WI38 (cell line): ENCODE data around the gene ABCC12.

Source experiments
- H3K4me3 ChIP-seq: 2 replicates; pipeline ENCODE4 v1.5.1; 2011; ENCODE audit warnings: low read depth, mild to moderate bottlenecking, control low read depth, low read length
- TF ChIP-seq, protein P1 (sequence below): IDR thresholded peaks from 2 replicates; pipeline ENCODE4 v1.5.1; 2012; ENCODE audit warnings: low read depth, mild to moderate bottlenecking, control low read depth, low read length

Gene ABCC12

GRCh38 chr16:48140821-48141220 lies 15.0 kb downstream of the ABCC12 start:
- H3K4me3 ChIP-seq, result no peak overlapping the region
- TF ChIP-seq, protein P1, sequence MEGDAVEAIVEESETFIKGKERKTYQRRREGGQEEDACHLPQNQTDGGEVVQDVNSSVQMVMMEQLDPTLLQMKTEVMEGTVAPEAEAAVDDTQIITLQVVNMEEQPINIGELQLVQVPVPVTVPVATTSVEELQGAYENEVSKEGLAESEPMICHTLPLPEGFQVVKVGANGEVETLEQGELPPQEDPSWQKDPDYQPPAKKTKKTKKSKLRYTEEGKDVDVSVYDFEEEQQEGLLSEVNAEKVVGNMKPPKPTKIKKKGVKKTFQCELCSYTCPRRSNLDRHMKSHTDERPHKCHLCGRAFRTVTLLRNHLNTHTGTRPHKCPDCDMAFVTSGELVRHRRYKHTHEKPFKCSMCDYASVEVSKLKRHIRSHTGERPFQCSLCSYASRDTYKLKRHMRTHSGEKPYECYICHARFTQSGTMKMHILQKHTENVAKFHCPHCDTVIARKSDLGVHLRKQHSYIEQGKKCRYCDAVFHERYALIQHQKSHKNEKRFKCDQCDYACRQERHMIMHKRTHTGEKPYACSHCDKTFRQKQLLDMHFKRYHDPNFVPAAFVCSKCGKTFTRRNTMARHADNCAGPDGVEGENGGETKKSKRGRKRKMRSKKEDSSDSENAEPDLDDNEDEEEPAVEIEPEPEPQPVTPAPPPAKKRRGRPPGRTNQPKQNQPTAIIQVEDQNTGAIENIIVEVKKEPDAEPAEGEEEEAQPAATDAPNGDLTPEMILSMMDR, result no peak

DNA sequence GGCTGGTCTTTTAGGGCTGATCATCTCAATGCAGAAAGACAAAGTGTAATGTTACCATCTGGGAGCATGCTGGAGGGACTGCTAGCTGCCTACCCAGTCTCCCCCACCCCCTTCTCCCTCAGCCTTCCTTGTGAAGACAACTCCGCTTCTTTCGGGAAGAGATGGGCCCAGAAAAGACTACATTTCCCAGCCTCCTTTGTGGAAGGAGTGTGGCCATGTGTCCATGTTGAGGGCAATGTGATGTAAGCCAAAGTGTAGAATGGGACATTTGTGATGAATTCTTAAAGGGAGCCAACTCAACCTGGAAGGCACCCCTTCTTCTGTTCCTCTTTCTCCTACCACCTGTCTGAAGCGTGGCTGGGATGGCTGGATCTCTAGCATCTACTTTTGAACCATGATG lies 16.3 kb downstream of the ABCC12 start:
- no peak overlapping the region for H3K4me3 ChIP-seq
- TF ChIP-seq, protein P1, result no peak

DNA sequence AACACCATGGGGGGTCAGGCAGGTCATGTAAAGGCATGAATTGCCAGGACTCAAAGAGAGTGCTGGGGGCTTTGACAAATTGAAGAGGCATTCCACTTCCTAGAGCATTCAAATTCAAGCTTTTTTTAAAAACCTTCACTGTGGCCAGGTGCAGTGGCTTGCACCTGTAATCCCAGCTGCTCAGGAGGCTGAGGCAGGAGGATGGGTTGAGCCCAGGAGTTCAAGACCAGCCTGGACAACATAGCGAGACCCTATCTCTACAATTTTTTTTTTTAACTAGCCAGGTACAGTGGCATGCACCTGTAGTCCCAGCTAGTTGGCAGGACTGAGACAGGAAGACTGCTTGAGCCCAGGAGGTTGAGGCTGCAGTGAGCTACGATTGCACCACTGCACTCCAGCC lies 17.2 kb downstream of the ABCC12 start:
- TF ChIP-seq, protein P1, result no peak
- no peak overlapping the region for H3K4me3 ChIP-seq

DNA sequence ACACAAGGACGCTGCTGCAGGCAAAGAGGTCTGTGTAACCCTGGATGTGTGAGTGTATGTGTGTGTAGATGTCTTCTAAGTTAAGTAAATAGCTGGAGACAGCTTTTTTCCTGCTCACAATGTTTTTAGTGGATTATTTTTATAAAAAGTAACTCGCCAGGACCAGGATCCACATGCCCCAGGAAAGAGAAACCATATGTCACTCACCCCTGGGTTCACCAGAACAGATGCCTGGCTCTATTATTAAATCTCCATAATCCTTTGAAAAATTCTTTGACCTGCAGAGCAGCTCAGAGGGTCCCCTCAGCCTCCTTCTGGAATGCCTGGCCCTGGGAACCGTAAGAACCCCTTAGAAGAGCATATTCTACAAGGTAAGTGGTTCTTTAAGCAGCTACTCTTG lies 18.0 kb downstream of the ABCC12 start:
- TF ChIP-seq, protein P1, result no peak
- H3K4me3 ChIP-seq, result no peak overlapping the region

DNA sequence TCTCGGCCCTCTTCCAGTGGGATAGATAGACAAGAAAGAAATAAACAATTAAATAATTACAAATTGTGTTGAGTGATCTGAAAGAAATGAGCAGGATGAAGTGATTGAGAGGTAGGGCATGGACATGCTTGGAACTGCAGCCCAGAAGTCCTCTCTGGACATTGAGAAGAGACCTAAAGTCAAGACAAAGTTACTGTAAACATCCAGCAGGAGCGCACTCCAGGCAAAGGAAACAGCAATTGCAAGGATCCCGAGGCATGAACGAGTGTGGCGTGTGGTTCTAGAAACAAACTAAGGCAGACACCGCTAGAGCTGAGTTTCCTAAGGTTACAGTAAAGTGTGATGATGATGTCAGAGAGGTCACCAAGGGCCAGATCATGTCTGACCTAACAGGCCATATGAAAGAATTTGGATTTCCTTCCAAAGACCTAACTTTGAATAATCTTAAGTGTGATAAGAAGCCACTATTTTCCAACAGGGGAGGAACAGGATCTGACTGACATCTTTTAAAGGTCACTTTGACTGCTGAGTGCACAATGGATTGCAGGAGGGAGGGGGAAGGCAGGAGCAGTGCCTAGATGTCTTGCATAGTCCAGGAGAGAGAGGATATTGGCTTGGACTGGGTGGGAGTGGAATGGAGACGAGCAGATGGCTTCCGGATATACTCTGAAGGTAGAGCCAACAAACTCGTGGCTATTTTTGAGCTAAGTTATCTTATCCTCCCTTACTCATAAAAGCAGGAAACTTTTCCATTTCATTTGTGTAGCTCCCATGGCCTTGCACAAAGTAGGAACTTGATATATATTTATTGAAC lies 19.0 kb downstream of the ABCC12 start:
- TF ChIP-seq, protein P1, result no peak
- H3K4me3 ChIP-seq, result no peak overlapping the region

DNA sequence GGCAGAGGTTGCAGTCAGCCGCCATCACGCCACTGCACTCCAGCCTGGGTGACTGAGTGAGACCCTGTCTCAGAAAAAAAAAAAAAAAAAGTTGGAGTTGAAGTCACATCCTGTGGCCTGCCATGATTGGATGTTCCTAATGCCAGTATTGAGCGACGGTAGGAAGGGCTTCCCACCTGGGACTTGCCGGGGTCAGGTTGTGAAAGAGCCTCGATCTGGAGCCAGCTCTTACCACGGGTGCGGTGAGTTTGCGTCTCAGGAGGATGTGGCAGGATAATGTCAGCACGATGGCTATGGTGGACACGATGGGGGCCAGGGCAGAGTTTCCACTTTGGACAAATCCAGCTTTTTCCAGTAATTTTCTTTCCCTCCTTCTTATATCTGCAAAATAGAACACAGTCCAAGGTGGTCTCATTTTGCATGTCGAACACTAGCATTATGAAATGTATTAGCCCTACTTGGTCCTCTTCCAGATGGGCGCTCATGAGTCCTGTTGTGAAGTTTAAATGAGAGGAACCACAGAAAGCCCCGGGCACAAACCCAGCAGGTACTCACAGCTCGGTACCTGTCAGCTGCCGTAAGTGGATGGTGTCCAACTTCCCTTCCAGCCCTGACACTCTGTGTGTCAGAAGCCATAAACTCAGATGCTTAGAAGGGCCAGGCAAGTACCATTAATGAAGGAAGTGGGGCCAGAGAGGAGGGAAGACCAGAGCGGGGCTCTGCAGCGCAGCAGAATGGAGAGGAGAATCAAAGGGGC lies 22.2 kb downstream of the ABCC12 start:
- TF ChIP-seq, protein P1, result no peak
- H3K4me3 ChIP-seq, result no peak overlapping the region

GRCh38 chr16:48132696-48133095 lies 23.1 kb downstream of the ABCC12 start:
- no peak overlapping the region for H3K4me3 ChIP-seq
- TF ChIP-seq, protein P1, result no peak
